Adrenal gland (tissue), 12 donors: ENCODE measurements around the gene DLG2. TPM values are rescaled to one million over a fixed set of nuclear protein-coding genes. Genes with fewer than 3 reads are reported as not detected.

ENCODE experiments used
- DNase-seq, 7 donors: peaks; one replicate each; pipeline ENCODE4 v3.0.0-alpha.2; 2019 to 2020
- H3K27ac ChIP-seq, 5 donors: fragments of 200-600 bp; sonication (generic) in 4 of 5; 1 replicate in 3 of 5; 2 replicates in 2 of 5; pipeline versions ENCODE4 v1.5.1 to v1.8.0; 2016 to 2020; ENCODE audit warnings: mild to moderate bottlenecking in 1 of 5
- H3K27me3 ChIP-seq: fragments of 200-600 bp; 2 replicates; pipeline ENCODE4 v1.8.0; 2021
- H3K36me3 ChIP-seq, 2 donors: fragments of 200-600 bp; replicated peaks in 1 of 2; 1 replicate in 1 of 2; 2 replicates in 1 of 2; pipeline versions ENCODE4 v1.5.1 to v1.8.0; 2018 to 2022
- H3K4me1 ChIP-seq, 2 donors: fragments of 200-600 bp; replicated peaks in 1 of 2; 1 replicate in 1 of 2; 2 replicates in 1 of 2; pipeline versions ENCODE4 v1.5.1 to v1.8.0; 2018 to 2021
- H3K4me3 ChIP-seq, 4 donors: fragments of 200-600 bp; sonication (generic) in 3 of 4; one replicate each; pipeline ENCODE4 v1.5.1; 2016 to 2018
- H3K9me3 ChIP-seq, 3 donors: fragments of 200-600 bp; sonication (generic) in 1 of 3; replicated peaks in 1 of 3; 1 replicate in 2 of 3; 2 replicates in 1 of 3; pipeline versions ENCODE4 v1.5.1 to v1.8.0; 2016 to 2021
- POLR2A ChIP-seq, 2 donors: fragments of 450-650 bp; IDR thresholded peaks; one replicate each; pipeline ENCODE4 v1.6.1; 2017; ENCODE audit warnings: antibody characterized with exemption in 2 of 2, mild to moderate bottlenecking in 2 of 2, moderate library complexity in 1 of 2
- WGBS, 4 donors: extraction: QIAGEN DNeasy Blood & Tissue Kit in 2 of 4; methylation state at CpG; one replicate each; pipeline versions ENCODE4 v1.1.5 to v1.1.7; 2013 to 2017; 5-methylcytosine and 5-hydroxymethylcytosine counted together
- intact Hi-C, 2 donors: fragments of 100-400 bp; cut with DNase I; formaldehyde crosslinking; loops; one replicate each; pipeline versions ENCODE4 v1.14.1 to v1.15.0; 2022 to 2023
- polyA plus RNA-seq, 3 donors: library from polyadenylated mRNA; stranded (reverse); fragments of 200-250 nt in 2 of 3; fragments of 350-450 nt in 1 of 3; fragmentation: Illumina TruSeq in 1 of 3; extraction: RNeasy Lipid Tissue Mini Kit (QIAGEN cat#74804) in 1 of 3; gene quantifications; one replicate each; pipeline ENCODE4 v1.2.3, GENCODE V29; 2013 to 2014
- total RNA-seq, 9 donors: library from RNA; depleted of rRNA in 4 of 9; stranded (reverse); fragments of >200 nt in 4 of 9; fragments of 120-200 nt in 1 of 9; fragmentation: NEBNext Ultra II Directional in 1 of 9; extraction: Animal tissue kit (Norgen Biotek cat#: 25700) in 1 of 9; gene quantifications; one replicate each; pipeline versions ENCODE4 v1.1.0 to v1.2.4, GENCODE V29; 2013 to 2023
- TF ChIP-seq, protein P1 (sequence below), 6 experiments: fragments of 450-650 bp in 4 of 6; fragments of 200-600 bp in 2 of 6; sonication (generic) in 1 of 6; IDR thresholded peaks; 1 replicate in 5 of 6; 2 replicates in 1 of 6; pipeline versions ENCODE4 v1.5.1 to v1.8.0; 2016 to 2021; ENCODE audit warnings: antibody characterized with exemption in 6 of 6, mild to moderate bottlenecking in 2 of 6, moderate library complexity in 1 of 6
- donor health status: healthy with polysubstance abuse.
- donor health status: Bipolar disorder and iron deficiency.
- donor health status: DM: yes; HTN: yes; CAD: no.
- donor health status: DM: no; HTN: no; CAD: no.
- donor health status: DM: no; HTN: no; CAD: no.
- donor health status: DM: yes; HTN: yes; CAD: no.

Gene DLG2
- total and polyA plus RNA-seq, 12 donors = 8.3 to 101 (median 37.5) TPM

DNA sequence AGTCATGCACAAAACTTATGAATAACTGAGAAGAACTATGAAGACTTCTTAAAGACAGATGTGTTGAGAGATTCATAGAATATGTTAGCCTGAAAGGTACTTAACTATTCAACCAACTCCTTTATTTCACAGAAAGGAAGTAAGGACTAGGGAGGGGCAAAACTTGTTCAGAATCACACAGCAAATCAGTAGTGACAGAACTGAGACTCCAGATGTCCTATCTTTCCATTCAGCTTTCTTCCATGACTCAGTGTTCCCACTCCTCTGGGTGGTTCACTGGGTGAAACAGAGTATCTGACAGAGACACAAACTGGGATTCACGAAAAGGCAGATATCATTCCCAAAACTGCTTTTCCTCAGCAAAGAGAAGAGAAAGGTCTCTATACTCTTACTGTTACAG lies 1053.3 kb downstream of the DLG2 start:
- intact Hi-C loops = no loop called here
- Histone ChIP-seq H3K4me3 (no peak overlapping the region), H3K27me3 (no peaks in the 10 kb centered on the region), H3K4me1 (no peaks in the 10 kb centered on the region), H3K36me3 (no peaks in the 10 kb centered on the region), H3K9me3 (no peaks in the 10 kb centered on the region), H3K27ac (no peak overlapping the region)
- no peak for DNase-seq
- TF ChIP-seq POLR2A (IDR thresholded peaks at IDR 0.05) = no peak
- TF ChIP-seq, protein P1, sequence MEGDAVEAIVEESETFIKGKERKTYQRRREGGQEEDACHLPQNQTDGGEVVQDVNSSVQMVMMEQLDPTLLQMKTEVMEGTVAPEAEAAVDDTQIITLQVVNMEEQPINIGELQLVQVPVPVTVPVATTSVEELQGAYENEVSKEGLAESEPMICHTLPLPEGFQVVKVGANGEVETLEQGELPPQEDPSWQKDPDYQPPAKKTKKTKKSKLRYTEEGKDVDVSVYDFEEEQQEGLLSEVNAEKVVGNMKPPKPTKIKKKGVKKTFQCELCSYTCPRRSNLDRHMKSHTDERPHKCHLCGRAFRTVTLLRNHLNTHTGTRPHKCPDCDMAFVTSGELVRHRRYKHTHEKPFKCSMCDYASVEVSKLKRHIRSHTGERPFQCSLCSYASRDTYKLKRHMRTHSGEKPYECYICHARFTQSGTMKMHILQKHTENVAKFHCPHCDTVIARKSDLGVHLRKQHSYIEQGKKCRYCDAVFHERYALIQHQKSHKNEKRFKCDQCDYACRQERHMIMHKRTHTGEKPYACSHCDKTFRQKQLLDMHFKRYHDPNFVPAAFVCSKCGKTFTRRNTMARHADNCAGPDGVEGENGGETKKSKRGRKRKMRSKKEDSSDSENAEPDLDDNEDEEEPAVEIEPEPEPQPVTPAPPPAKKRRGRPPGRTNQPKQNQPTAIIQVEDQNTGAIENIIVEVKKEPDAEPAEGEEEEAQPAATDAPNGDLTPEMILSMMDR (IDR thresholded peaks at IDR 0.05) = no peak
- WGBS, 4 donors = 93 to 100% (median 95%) methylated on average over 1 of the region's 1 CpG

DNA sequence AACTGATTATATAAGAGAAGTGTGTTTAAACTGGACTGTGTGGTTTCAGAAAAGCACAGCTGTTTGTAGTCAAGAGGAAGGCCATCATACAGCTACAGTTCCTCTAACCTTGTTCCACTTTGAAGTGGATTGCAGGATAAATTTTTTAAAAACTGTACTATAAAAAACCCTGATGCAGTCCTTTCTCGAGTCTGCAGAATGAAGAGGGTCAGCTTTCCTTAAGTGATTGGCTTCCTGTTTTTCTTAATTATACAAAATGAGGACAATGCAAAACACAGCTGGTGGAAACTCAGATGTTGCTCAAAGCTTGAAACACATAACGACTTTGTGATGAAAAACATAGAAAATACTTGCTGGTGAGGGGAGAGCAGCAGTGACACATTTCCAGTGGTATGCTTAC lies 1060.5 kb downstream of the DLG2 start:
- no peaks in the 10 kb centered on the region for H3K36me3 ChIP-seq
- intact Hi-C loops = loop anchor here in 1 of 2 donors (10.0 kb wide), 1 partner anchor 148 kb away; no protein-coding TSS in a partner anchor
- DNase-seq = no peak
- 4 to 20% (median 10%) methylated on average over 2 of the region's 2 CpGs for WGBS, 4 donors
- peaks cover 0 to 6% of the 10 kb centered on the region in 2 donors for H3K4me1 ChIP-seq
- TF ChIP-seq POLR2A (IDR thresholded peaks at IDR 0.05) = no peak
- TF ChIP-seq, protein P1 (IDR thresholded peaks at IDR 0.05) = no peak
- H3K4me3 ChIP-seq = no peak overlapping the region
- no peaks in the 10 kb centered on the region for H3K27me3 ChIP-seq
- no peak overlapping the region for H3K27ac ChIP-seq
- H3K9me3 ChIP-seq = no peaks in the 10 kb centered on the region

DNA sequence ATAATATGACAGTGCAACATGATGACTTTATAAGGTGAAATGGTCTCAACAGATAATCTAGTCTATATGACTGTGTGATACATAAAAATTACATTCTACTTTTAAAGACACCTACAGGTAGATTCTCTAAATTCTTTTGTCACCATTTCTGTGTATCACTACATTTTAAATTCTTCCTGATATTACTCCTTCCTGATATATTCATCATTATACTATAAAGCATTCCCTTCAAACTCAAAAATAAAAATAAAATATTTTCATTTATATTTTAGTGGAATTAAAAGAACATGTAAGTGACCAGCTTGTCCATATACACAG lies 1062.3 kb downstream of the DLG2 start:
- H3K27me3 ChIP-seq = no peaks in the 10 kb centered on the region
- no peak overlapping the region for H3K27ac ChIP-seq
- TF ChIP-seq POLR2A (IDR thresholded peaks at IDR 0.05) = no peak
- TF ChIP-seq, protein P1 (IDR thresholded peaks at IDR 0.05) = no peak
- DNase-seq = no peak
- no peak overlapping the region for H3K4me3 ChIP-seq
- intact Hi-C loops = loop anchor here in 1 of 2 donors (10.0 kb wide), 1 partner anchor 150 kb away; no protein-coding TSS in a partner anchor
- H3K36me3 ChIP-seq = no peaks in the 10 kb centered on the region
- no peaks in the 10 kb centered on the region for H3K9me3 ChIP-seq
- H3K4me1 ChIP-seq = peaks cover 0 to 6% of the 10 kb centered on the region in 2 donors

DNA sequence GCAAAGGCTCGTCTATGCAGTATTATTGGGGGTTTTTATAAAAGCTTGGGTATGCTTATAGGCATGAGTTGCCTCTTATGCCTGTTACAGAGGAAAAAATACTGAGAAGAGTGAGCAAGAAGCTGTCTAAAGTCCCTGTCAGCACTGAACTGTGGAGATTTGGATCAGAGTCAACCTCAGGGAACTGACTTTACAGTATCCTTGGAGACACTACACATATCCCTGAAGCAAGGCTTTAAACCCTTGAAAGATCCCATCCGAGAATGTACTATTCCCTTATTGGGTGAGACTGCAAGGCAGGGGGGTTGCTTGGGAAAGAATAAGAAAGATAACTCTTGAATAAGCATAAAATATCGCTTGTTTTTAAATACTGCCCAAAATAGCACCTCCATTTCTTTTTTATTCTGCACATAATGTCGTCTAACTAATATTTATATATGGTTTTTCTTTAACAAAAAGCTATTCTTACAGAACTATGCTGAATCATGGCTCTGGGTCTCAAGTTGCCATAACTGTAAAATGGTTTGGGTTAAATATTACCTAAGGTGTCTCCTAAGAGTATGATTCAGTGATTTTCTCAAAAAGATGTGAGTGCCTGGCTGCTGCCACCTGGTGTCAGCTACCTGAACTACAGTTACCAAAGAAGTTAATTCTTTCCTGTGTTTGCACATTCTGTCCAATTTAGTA lies 1062.8 kb downstream of the DLG2 start:
- Histone ChIP-seq H3K27ac (no peak overlapping the region), H3K4me3 (no peak overlapping the region), H3K27me3 (no peaks in the 10 kb centered on the region), H3K9me3 (no peaks in the 10 kb centered on the region), H3K36me3 (no peaks in the 10 kb centered on the region), H3K4me1 (peaks cover 0 to 6% of the 10 kb centered on the region in 2 donors)
- intact Hi-C loops = loop anchor here in 1 of 2 donors (10.0 kb wide), 1 partner anchor 150 kb away; no protein-coding TSS in a partner anchor
- WGBS, 4 donors = 60 to 70% (median 66%) methylated on average over 4 of the region's 4 CpGs
- peak; percentile 19 to 78 (median 49) for DNase-seq
- TF ChIP-seq, protein P1 (IDR thresholded peaks at IDR 0.05) = peak; percentile 69 to 90 (median 78)
- TF ChIP-seq POLR2A (IDR thresholded peaks at IDR 0.05) = no peak
